CD4-positive, alpha-beta T cell treated with Interleukin-15 for 1 hour (primary cell): ENCODE results near the gene SAFB.

Experiments used
- DNase-seq: peaks from one replicate; pipeline ENCODE4 v3.0.0-alpha.2; 2020

Gene SAFB

DNA sequence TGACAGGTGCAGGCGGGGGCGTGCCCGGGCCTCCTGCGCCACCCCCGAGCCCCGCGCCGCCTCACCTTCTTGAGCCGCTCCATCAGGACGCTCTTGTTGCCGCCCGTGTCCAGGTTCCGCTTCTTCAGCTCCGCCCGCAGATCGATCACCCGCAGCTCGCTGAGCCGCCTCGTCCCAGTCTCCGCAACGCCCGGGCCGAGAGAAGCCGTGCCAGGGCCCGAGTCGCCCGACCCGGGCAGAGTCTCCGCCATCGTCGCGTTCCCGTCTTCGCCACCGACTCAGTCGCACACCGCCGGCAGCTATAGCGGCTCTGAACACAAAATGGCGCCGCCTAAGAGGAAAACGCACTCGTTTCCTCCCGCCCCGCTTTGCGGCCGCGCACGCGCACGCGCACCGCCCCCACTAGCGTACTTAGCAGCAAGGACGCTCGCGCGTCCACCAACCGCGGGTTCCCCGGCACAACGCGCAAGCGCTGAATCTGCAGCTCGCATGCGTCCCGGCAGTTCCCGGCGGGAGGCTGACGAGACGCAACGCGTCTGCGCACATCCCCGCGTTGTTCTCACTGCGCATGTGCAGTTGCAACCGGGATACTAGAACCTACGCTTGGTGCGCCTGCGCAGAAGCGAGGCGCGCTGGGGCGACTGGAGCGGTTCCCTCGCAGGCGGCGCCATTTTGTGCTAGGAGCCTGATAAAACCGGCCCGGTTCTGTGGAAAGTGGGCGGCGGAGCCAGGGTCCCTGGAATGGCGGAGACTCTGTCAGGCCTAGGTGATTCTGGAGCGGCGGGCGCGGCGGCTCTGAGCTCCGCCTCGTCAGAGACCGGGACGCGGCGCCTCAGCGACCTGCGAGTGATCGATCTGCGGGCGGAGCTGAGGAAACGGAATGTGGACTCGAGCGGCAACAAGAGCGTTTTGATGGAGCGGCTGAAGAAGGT, at the start of gene SAFB, which contains the start of gene SAFB2:
SAFB (plus strand) TSS at position 619 of the 932 bp plus-strand sequence; CDS start at position 742, 123 bp downstream.
SAFB2 (minus strand) TSS at position 312 of the 932 bp plus-strand sequence; CDS start at position 251, 61 bp downstream.
- DNase-seq: peak; percentile 100

DNA sequence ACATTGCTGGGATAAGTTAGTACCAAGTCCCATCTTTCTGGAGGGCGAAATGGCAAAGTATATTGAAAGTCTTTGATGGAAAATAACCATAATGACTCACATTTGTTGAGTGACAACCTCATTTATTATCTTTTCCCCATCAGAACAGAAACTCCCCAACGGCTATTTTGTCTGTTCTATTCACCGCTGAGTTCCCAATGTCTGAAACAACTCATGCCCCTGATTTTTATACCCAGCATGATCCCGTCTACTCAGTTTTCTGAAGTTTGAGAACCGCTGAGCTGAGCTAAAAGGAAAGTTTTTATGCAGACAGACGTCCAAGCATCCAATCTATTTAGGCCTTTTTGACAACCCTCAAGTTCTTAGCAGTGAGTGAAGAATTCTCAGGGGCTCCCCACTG, 47.3 kb upstream of the SAFB start:
- DNase-seq: no peak

DNA sequence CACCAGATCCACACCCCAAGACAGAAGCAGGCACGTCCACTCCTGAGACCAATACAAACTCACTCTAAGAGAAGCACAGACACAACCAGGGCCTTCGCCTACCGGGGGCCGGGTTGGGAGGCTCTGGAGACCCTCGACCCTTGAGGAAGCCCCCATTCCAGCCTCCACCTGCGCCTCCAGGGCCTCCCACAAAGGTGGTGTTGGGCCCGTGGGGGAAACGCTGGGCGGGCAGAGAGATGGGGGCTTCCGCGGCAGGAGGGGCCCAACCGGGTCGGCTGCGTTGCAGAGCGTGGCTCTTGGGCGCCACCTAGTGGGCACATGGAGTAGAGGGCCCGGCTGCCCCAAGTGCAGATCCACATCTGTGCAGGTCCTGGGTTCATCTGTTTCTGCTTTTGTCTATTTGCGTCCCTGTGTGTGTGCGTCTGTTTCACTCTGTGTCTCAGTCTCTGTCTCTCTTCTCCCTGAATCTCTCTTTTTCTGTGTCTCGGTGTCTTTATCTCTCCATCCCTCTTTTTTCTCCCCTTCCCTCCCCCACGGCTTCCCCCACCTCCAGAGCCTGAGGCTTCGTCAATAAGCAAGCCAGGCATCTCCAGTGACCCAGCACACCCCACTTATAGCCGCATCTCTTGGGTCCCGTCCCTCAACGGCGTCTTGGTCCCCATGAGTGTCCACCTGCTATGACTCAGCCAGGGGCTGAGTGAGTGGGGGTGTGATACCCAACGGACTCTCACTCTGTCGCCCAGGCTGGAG, 44.6 kb upstream of the SAFB start:
- DNase-seq: peak; percentile 47

DNA sequence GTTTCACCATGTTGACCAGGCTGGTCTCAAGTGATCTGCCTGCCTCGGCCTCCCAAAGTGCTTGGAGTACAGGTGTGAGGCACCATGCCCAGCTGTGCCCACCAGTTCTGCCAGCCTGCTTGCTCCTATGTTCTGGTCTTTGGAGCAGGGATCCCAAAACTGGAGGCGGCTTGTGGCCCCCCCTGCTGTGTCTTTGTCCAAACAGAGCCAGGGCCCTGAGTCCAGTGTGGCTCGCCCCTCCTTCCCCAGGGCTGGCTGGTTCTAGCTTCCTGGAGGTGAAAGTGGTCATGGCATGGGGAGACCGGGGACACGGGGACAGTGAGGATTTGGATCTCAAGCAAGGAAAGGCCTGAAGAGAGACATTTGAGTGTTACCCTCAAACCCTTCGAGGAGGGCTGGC, 43.6 kb upstream of the SAFB start:
- DNase-seq: no peak

- no peak for DNase-seq
These were observed 43.2 kb upstream of the SAFB start for GRCh38 chr19:5579697-5580096.

GRCh38 chr19:5580161-5580571, 42.7 kb upstream of the SAFB start:
- DNase-seq: no peak

GRCh38 chr19:5585461-5586299, 37.2 kb upstream of the SAFB start:
- DNase-seq: no peak

GRCh38 chr19:5586300-5587070, 36.4 kb upstream of the SAFB start:
- no peak for DNase-seq

DNA sequence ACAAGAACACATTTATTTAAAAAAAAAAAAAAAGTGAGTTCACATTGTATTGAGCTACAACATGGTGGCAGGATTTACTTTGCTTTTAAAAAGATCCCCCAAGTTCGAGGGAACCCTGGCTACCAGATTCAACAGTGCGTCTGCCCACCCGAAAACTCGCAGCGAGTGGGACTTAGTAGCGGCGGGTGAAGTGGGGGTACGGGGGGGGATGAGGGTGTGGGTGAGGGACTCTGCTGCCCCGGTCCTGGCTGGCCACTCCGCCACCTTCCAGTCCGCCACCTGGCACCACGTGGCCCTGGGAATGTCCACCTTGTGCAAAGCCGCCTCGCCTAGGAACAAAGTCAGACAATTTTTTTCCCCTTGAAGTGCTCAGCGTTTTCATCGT, 35.8 kb upstream of the SAFB start:
- no peak for DNase-seq

DNA sequence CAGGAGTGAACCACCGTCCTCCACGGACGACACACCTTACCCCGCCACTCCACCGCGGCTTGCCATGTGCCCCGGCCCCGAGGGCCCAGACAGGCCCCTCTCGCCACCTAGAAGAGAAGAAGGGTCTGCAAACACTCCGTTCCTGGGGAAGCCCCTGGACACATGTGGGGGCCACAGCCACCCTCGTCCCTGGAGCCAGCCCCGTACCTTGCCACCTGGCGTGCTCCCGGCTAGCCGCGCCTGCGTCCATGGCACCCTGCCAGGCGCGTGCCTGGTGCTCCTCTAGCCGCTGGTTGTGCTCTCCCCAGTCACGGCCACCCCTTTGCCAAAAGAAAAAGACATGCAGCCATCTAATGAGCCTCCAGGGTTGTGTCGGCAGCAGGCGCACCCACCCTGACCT, 35.2 kb upstream of the SAFB start:
- no peak for DNase-seq

- no peak for DNase-seq
These were observed 34.4 kb upstream of the SAFB start for GRCh38 chr19:5588441-5588840.

GRCh38 chr19:5588906-5589676, 33.8 kb upstream of the SAFB start:
- no peak for DNase-seq

DNA sequence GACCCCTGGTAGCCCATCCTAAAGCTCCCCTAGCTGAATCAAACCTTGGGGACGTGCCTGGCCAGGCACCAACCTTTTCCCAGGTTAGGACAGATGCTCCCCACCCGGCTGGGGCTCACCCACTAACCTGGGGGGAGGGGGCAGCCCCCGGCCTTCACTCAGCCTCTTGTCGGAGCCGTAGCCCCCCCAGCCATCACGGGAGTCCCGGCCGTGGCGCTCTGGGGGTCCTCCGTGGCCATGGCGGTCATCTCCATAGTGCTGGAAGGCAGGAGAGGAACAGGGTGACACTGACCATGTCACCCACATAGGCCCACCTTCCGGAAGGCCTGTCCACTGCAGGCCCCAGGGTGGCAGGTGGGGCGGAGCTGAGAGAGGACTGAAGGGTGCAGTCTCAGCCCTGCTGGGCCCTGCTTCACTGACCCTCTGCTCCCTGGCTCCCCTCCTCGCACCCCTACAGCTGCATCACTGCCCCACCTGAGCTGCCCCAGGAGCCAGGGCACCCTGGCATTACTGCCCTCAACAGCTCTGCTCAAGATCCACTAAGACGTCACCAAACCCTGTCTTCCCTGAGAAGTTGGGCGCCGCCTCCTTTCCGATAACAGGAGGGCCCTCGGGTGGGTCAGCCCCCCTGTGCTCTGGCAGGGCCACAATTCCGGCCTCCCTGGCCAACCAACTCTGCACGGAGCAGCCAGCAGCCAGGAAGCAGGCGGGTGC, 32.6 kb upstream of the SAFB start:
- DNase-seq: no peak

GRCh38 chr19:5590865-5591154, 32.1 kb upstream of the SAFB start:
- DNase-seq: no peak

- DNase-seq: no peak
These were observed 31.4 kb upstream of the SAFB start for GRCh38 chr19:5591476-5591875.

- no peak for DNase-seq
These were observed 30.1 kb upstream of the SAFB start for GRCh38 chr19:5592531-5593342.

DNA sequence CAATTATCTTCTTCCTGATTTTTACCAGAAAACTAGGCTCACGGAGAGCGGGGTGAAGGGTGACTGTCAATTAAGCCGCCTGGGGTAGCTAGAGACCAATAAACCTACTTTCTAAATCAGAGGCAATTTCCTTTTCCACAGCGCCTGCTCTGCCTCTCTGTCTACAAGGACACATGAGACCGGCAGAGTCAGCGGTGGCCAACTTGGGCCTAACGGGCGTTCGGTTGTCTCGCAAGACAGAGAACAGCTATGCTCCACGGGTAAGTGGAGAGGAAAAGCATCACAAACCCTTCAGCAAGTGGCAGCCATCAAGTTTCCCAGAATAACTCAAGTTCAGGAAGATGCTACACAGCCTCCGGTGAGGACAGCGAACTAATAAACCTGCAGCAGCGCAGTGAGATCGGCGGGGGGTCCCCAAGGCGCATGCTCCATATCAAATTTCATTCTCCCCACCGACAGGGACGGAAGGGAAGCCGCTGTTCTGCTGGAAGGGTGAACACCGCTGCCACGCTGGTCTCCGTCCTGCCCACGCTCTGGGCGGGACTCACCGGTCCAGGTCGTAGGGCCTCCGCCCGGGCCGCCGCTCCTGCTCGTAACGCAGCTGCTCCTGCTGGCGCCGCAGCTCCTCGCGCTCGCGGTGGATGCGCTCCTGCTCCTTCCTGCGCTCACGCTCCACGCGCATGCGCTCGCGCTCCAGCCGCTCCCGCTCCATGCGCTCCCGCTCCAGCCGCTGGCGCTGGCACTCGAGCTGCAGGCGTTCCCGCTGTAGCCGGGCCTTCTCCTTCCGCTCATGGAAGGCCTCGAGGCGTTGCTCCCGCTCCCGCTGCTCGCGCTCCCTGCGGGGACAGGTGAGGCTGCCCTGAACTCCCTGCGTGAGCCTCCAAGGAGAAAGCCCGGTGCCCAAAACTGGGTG, 29.3 kb upstream of the SAFB start:
- no peak for DNase-seq

DNA sequence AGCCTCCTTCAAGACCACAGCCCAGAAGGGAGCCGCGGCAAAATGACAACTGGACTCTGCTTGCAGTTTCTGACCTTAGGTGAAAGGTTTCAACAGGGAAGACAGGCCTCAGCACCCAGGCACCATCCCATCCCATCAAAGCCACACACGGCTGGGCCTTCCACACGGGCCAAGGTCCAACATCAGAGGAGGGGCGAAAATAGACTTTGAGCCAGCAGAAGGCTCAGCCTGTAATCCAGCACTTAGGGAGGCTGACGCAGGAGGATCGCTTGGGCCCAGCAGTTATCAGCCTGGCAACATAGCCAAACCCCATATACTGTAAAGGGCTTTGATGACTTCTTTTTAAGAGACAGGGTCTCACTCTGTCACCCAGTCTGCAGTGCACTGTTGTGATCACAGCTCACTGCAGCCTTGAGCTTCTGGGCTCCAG, 28.3 kb upstream of the SAFB start:
- no peak for DNase-seq

DNA sequence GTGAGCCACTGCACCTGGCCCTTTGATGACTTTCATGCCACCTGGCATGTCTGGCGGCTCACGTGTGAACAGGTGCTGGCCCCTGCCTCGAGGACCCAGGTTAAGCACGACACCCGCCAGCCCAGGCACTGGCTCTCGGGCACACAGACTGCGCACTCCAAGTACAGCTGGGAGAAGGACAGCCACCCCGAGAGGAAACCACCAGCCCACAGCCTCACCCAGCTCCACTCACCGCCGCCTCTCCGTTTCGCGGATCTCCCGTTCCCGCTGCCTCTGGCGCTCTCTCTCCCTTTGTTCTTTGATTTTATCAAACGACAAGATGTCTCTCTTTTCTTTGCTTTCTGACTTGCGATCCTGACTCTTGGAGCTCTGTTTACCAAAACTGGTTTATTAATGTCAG, 27.8 kb upstream of the SAFB start:
- DNase-seq: no peak
